GM12892 (cell line): ENCODE data around the gene RANBP3.

ENCODE experiments used
- POLR2A ChIP-seq: IDR thresholded peaks from 2 replicates; pipeline ENCODE4 v1.6.1; 2011; ENCODE audit warnings: low read depth, low read length, control low read depth
- POLR2AphosphoS5 ChIP-seq: IDR thresholded peaks from 2 replicates; pipeline ENCODE4 v1.6.1; 2011; ENCODE audit warnings: low read depth, low read length, control low read depth
- TAF1 ChIP-seq: IDR thresholded peaks from 2 replicates; pipeline ENCODE4 v1.6.1; 2011; ENCODE audit warnings: low read depth, mild to moderate bottlenecking, control low read depth, low read length, borderline replicate concordance

DNA sequence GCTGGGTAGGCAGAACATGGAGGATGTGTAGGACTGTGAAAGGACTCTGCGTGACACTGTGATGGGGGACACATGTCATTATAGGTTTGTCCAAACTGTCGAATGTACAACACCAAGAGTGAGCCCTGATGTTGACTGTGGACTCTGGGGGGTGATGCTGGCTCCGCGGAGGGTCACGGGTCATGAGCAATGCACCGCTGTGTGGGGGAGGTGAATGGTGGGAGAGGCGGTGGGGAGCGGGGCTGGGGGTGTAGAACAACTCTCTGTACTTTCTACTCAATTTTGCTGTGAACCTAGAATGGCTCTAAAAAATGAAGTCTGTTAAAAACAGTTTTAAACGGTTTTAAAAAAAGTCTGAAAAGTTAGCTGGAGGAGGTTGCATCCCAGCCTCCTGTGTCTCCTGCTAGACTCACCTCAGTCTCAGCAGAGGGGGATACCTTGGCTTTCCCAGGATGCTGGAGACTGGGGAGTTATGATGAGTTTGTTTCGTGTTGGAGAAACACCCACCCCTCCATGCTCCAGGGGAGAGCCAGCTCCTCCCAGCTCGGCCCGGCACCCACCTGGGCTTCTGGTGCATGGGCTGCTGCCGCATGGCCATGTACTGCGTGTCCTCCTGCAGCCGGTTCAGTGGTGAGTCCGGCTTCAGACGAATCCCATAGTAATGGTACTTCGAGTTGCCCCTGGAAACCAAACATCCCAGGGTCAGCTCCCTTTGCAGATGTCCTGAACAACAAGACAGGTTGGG, 34.7 kb upstream of the RANBP3 start:
- TF ChIP-seq POLR2AphosphoS5 (no peak), POLR2A (no peak), TAF1 (no peak)
